ENCODE results near the gene PPDPF.

PPDPF gene

DNA sequence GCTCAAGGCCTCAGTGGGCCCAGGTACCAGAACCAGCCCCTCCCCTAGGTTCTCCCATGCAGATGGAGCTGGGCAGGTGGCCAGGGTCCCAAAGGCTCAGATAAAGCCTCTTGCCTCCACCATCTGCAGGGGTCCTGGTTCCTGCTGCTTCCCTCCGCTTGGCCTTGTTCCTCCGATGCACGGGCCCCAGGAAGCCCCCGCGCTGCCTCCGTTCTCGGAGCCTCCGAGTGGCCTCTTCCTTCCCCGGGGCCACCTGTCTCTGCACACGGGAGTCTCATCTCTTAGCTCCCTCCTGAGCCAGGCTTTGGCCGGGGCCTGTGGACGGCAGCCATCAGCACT is 18.5 kb downstream of the PPDPF start:
- no peak for DNase-seq

DNA sequence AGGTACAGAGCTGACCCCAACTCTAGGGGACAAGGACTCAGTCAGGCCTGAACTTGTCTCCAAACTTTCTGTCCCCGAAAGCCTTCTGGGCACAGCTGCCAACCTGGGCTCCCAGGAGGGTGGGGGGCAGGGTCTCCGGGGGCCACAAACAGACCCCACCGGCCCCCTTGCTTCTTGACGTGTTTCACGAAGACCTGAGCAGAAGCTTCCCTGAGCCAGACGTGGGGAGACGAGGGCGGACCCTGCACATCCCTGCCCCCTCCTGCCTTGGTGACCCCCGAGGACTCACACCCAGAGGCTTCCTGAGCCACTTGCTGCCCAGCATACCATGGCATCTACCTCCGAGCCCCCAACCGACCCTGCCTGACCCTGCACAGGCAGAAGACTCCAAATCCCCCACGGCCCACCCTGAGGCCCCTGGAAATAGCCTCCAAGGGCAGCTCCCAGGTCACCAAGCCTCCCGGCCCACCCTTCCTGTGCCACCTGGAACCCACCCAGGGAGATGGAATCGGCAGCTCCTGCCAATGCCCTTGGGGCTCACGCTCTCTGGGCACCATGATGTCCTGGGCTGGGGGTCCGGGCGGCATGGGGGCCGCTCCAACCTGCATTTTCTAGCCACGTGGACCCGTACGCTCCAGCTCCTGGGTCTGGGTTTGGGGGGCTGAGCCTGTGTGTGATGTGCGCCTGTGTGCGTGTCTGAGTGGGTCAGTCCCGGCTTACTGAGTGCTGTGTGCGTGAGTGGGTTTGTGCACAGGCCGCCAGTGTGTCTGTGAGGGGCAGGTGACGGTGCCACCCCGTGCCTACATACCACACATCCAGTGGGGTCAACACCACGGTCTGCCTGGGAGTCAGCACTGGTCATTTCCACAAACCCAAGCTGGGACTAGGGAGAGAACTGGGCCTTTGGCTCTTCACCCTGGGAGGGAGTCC is 19.1 kb downstream of the PPDPF start:
- DNase-seq: no peak

DNA sequence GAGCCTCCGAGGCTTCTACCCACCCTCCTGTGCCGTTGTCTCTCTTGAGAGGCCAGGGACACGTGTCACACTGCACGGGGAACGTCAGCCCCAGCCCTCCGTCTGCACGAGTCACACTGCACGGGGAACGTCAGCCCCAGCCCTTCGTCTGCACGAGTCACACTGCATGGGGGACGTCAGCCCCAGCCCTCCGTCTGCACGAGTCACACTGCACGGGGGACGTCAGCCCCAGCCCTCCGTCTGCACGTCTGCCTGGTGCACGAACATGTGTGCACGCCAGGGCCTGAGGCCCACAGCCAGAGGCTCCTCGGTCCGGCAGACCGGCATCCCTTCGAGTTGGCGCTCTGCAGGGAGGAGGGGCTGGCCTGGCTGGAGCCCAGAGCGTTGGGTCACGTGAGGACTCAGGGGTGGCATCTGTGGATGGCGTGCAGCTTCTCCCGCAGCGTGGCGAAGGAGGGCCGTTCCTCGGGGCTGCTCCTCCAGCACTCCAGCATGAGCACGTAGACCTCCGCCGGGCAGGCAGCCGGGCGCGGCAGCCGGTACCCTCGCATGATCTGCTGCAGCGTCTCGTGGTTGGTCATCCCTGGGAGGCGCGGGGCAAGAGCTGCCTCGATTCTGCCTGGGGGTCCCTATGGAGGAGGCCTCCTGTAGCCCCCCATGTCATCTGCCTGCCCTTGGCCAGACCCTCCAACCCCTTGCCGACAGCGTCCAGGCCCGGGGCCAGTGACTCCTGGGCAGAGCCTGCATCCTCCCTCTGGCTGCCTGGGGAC is 20.0 kb downstream of the PPDPF start:
- DNase-seq: no peak

DNA sequence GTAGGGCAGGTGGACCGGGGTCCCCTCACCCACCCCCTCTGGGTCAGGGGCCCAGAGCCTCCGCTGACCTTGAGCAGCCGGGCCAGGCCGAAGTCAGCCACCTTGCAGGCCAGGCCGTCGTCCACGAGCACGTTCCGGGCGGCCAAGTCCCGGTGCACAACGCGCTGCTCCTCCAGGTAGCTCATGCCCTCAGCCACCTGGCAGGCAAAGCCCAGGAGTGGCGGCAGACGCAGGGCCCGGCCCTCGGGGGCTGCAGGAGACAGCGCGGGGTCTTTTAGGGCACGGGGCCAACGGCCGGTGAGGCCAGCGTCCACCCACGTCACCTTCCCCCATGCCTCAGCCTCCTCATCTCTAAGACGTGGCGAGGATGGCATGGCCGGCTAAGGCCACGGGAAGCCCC is 20.8 kb downstream of the PPDPF start:
- no peak for DNase-seq

DNA sequence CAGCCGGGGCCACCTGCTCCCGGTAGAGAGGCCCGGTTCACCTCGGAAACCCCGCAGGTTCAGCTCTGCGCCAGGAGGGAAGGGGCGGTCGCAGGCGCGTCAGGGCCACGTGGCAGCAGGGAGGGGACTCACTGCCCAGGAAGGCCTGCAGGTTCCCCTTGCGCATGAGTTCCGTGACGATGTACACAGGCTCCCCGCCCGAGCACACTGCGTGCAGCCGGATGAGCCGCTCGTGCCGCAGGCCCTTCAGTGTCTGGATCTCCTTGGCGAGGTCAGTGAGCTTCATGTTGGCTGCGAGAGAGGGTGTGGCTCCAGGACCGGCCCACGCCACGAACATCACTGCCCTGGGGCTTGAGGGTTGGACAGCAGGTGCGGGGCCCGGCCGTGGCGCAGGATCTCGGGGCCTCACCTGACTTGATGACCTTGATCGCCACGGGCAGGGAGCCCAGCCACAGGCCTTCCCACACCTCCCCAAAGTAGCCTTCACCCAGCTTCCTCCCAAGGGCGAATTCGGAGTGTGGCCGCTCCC is 21.5 kb downstream of the PPDPF start:
- DNase-seq: peak; percentile 87

DNA sequence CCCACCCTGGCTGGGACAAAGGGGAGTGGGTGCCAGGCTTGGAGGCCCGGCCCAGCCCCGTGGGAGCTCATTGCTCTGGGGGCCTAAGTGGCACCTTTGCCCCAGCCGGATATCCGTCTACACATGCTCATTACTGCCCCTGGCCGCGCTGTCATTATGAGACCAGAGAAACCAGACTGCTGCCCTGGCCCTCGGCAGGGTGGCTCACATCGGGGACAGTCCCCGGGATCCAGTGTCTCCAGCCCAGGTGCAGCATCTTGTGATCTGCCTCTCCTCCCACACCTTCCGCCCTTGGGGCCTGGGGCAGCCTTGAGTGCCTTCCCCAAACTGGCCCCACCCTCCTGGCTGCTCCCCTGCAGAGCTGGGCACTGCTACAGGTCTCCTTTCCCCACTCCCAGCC is 22.1 kb downstream of the PPDPF start:
- DNase-seq: no peak

DNA sequence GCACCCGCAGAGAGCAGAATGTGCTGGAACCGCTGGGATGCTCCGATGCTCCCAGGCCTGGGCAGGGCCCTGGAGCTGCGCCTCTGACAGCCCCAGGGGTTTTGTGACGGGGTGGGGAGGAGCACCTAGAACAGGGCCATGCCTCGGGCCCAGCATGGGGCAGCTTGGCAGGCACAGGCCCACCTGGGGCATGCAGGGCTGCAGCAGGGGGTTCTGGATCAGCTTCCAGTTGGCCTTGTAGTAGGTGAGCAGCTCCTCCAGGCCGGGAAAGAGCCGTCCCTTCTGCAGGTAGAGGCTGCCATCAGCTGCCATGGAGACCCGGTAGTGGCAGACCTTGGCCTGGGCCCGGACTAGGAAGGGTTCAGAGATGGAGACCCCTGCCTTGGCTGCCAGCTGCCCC is 22.6 kb downstream of the PPDPF start:
- DNase-seq: no peak

DNA sequence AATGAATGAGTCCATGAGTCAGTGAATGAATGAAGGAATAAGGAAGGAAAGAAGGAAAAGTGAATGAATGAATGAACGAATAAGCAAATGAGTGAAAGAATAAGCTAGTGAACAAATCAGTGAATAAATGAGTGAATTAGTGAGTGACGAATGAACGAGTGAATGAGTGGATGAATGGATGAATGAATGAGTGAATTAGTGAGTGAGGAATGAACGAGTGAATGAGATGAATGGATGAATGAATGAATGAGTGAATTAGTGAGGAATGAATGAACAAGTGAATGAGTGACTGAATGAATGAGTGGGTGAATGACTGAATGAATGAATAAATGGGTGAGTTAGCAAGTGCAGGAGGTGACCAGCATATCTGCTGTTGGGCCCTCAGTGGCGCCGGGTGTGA is 23.2 kb downstream of the PPDPF start:
- no peak for DNase-seq

DNA sequence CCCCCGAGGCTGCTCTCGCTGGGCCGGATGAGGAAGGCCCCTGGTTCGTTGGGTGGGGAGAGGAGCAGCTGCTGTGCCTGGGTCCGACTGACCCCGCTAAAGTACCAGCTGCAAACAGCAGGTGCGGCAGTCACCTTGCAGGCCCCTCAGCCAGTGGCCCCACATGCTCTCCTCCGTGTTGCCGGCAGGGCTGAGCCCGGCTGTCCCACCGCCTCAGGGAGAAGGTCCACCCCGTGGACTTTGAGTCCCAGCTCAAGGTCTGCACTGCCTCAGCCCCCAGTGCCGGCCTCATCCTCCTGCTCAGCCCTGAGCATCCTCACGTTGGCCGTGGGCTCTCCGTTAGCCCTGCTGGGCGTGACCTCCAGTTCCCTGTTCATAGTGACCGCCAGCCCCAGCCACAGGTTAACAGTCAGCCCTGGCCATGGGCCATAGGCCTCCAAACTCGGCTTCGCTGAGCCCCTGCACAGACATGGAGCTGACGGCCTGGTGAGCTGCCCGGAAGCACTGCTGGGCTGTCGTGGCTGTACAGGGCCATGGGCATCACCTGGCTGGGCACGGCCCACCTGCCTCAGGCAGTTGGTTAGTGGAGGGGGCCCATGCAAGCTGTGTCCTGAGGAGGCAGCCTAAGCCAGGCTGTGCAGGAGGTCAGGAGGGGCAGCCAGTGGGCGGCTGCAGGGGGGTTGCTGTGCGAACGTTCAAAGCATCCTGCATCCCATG is 23.8 kb downstream of the PPDPF start:
- no peak for DNase-seq

DNA sequence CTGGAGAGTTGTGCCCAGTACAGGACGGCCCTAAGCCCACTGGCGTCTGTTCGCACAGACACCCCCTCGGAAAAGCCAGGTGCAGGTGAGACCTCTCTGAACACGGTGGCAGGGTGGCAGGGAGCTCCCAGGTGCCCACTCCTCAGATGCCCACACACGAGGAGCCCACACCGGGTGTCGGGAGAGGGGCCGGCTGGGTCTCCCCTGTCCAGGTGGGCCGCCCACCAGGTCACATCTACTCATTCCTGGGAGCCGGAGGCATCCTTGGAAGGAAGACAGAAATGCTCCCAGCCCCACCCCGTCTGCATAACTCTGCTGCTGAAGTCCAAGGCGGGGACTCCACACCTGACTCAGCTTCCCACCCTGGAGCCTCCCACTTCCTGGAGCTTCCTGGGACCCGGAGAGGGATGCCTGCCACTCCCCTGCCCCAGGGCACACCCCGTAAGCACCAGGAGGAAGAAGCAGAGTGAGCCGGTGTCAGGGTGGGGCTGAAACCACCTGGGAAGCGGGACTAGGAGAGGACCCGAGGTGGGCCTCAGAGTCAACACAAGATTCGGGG is 24.5 kb downstream of the PPDPF start:
- DNase-seq: peak; percentile 59

DNA sequence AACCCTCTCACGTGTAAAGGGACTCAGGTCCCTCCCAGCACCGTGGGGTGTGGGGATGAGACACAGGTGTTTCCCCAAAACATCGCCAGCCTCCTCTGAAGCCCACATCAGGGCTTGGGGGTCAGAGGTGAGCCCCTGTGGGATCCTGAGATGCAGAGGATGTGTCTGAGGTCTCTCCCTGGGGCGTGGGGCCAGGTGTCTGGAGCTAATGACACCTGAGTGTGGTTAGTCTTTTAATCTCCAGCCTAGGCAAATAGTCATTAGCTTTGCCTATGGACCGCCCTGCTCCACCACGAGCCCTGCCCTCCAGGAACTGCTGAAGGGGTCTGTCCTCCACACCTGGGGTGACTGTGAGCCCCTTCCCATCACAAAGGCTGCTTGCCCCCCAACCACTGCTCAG is 25.2 kb downstream of the PPDPF start:
- peak; percentile 74 for DNase-seq

DNA sequence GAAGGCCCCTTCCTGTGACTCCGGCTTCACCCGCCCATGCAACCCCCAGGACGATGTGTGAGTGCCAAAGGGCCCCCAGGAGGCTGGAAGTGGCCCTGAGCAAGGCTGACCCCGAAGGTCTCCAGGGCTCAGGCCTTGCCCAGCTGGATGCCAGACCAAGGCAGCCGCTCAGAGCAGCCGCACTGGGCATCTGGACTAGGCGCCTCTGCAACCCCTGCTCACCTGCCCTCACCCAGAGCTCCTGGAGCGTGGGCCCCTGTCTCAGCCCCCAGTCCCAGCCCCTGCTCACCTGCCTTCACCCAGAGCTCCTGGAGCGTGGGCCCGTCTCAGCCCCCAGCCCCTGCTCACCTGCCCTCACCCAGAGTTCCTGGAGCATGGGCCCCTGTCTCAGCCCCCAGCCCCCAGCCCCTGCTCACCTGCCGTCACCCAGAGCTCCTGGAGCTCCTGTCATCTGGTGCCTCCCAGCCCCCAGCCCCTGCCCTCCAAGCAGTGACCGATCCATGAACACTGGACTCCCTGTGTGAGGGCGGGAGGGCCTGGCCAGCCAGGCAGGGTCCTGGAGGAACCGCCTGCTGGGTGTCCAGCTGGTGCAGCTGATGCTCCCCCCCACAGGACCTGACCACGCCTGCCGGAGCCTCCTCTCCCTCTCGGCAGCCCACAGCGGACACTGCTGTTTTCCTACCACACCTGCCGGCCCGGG is 25.8 kb downstream of the PPDPF start:
- DNase-seq: no peak

DNA sequence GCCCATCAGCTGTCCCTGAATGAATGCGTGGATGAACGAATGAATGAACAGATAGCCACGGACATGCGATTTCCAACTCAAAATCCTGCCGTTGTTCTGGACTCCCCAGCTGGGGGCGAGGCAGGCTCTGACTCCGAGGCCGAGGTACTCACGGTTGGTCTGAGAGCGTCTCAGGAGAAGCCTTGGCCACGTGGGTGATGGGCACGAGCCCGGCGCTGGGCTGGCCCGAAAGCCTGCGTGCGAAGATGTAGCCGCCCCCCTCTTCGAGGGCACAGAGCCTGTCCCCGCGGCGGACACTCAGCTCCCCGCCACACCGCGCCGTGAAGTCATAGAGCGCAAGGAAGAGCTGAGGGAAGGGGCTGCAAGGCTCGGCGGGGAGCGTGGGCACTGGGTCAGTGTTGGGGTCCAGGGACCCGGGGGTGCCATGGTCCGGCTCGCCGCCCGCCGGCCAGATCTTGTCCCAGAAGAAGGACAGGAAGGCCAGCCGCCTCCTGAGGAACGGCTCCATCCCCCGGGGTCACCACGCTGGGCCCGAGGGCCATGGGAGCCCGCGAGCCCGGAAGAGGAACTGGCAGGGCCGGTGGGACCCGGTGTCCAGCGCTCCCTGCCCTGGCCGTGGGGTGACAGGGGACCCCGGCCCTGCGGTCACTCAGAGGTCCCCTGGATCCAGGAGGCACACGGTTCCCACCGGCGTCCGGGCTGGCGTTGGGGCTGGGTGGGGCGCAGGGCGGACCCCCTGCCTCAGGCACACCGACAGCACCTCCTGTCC is 26.6 kb downstream of the PPDPF start:
- no peak for DNase-seq

DNA sequence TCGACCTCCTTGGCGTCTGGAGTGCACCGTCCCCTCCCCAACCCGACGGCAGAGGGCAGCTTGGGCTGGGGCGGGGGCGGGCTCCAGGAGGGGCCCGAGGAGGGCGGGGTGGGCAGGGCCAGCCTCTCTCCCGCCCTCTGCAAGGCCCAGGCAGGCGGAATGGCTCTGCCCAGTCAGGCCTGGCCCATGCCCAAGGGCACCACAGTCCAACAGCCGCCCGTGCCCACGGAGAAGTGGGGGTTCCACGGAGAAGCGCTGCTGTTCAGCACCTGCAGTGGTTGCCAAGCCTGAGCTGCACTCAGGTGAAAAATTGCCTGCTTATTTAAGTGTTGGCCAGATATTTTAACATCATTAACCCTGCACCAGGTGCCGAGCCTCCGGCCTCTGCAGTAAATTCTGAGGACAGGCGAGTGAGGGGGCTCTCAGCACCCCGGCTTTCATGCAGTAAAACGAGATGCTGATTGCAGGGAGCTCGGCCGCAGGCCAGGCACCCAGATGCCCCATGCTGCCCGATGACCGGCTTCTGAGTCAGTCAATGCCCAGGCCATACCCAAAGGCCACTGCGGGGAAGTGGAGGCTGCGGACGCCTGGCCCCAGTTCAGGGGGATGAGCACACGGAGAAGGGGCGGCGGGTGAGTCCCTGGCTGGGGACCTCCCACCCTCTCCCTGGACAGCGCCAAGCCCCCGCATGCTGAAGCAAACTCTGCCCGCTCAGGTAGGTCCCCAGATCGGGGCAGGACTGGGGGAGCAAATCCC is 27.3 kb downstream of the PPDPF start, which contains the start of gene SRMS:
SRMS (minus strand) TSS at position 25 of the 756 bp plus-strand sequence. CDS start 286 bp downstream, outside the sequence.
- no peak for DNase-seq

DNA sequence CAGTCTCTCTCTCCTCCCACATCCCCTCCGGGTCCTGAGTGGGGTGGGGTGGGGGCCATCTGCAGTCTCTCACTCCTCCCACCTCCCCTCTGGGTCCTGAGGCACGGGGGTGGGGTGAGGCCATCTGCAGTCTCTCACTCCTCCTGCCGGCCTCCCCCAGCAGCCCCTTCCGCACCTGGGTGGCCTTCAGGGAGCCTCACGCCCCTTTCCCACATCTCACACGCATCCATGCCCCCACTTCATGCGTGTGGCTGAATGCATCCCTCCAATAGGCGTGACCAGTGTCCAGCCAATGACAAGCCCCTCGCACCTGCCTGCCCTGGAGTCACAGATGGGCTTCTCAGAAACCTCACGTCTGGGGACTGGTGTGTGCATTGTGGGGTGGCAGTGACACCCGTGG is 28.0 kb downstream of the PPDPF start:
- DNase-seq: no peak

DNA sequence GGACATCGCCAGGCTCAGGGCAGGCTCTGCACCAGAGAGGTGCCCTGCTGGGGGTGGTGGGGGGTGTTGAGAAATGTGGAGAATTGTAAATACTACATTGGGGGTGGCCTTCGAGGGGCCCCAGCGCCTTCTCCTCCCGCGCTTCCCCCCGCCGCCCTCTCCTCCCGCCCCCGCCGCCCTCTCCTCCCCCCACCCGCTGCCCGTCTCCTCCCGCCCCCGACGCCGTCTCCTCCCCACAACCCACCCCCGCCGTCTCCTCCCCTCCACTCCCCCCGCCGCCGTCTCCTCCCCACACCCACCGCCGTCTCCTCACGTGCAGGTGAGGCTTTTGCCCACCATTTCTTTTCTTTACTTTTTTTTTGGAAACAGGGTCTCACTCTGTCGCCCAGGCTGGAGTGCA is 28.5 kb downstream of the PPDPF start:
- DNase-seq: no peak

DNA sequence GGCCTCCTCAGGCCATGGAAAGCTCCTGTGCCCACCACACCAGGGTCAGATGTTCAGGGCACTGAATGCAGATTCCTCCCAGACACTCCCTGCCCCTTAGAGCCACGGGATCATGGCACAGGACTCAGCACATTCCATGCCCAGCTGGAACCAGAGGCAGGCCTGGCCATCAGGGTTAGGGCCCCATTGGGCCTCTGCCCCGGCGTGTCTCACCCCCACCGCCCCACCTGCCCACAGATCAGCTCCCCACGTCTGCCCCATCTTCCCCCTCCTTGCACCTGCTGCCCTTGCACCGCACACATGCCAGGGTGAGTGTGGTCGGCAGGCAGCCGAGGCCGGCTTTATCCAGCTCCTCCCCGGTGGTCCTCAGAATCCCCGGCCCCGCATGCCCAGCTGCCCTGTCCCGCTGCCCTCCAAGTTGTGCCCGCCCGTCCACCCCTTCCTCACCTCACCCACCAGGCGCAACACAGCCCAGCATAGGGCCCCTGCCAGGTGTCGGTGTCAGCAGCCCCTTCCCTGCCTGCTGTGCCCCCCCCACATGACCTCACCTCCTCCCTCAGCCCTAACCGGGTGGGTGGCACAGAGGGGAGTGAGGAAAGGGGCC is 29.2 kb downstream of the PPDPF start:
- no peak for DNase-seq

DNA sequence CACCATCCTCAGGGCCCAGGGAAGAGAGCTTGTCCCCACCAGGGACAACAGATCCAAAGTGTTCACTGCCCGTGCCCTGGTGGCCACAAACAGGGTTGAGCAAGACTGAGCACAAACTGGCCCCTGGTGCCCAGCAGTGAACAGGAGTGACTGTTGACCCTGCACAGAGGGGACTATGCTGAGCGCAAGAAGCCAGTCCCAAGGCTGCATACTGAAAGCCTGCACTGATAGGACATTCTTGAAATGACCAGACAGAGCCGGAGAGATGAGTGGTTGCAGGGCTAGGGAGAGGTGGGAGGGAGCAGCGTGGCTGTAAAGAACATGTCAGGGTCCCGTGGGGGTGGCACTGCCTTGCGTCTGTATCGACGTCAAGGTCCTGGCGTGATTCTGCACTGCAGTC is 30.5 kb downstream of the PPDPF start:
- no peak for DNase-seq

DNA sequence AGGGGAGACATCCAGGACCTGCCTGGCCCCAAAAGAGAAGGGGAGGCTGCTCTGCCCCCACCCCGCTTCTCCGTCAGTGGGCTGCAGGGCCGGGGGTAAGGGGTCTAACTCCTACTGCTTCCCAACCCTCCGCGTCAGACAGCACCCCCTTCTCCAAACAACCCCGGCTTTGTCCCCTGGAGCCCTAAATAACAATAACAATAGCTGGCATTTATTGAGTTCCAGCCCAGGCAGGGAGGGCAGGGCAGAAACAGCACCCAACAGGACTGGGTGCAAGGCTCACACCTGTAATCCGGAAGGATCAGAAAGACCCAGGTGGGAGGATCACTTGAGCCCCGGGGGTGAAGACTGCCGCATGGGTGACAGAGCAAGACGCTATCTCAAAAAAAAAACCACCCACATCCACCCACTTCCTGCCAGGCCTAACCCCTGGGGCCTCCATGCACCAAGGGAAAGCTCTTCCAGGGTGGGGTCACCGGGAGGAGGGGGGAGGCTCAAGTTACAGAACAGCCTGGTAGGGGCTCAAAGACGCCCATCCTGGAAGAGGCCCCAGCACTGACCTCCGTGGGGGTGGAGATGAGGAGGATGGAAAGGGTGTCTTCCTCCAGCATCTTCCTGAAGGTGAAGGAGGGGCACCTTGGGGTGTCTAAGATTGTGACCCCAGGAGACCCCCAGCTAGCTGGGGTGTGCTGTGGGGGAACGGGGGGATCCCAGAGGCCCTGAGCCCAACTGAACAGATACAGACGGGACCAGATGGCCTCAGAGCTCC is 32.1 kb downstream of the PPDPF start:
- peak; percentile 77 for DNase-seq
